Smooth muscle cell (in vitro differentiated cells): ENCODE measurements around the gene HNF1A. TPM values are rescaled to one million over a fixed set of nuclear protein-coding genes. Genes with fewer than 3 reads are reported as not detected.

Source experiments
- DNase-seq: peaks from one replicate; lab custom pipeline; 2025; ENCODE audit not compliant: unreplicated experiment; lab: John Stamatoyannopoulos, UW
- H2AFZ ChIP-seq: fragments of 200-600 bp; sonication (generic); 2 replicates; pipeline ENCODE4 v1.6.0; 2016; ENCODE audit warnings: antibody characterized with exemption, low read depth, mild to moderate bottlenecking
- H3F3A ChIP-seq: fragments of 200-600 bp; sonication (generic); 2 replicates; pipeline ENCODE4 v1.6.0; 2017; ENCODE audit warnings: antibody characterized with exemption, low read depth
- H3K27ac ChIP-seq: fragments of 200-600 bp; sonication (generic); 2 replicates; pipeline ENCODE4 v1.5.1; 2016; ENCODE audit warnings: low read depth, mild to moderate bottlenecking
- H3K27me3 ChIP-seq: fragments of 200-600 bp; sonication (generic); 2 replicates; pipeline ENCODE4 v1.6.1; 2016; ENCODE audit warnings: low read depth, mild to moderate bottlenecking
- H3K36me3 ChIP-seq: fragments of 200-600 bp; sonication (generic); 2 replicates; pipeline ENCODE4 v1.5.1; 2016; ENCODE audit warnings: low read depth
- H3K4me1 ChIP-seq: fragments of 200-600 bp; sonication (generic); 2 replicates; pipeline ENCODE4 v1.5.1; 2016; ENCODE audit warnings: low read depth
- H3K4me2 ChIP-seq: fragments of 200-600 bp; sonication (generic); 2 replicates; pipeline ENCODE4 v1.6.0; 2016; ENCODE audit warnings: mild to moderate bottlenecking
- H3K4me3 ChIP-seq: fragments of 200-600 bp; sonication (generic); 2 replicates; pipeline ENCODE4 v1.5.1; 2016; ENCODE audit warnings: mild to moderate bottlenecking
- H3K79me2 ChIP-seq: fragments of 200-600 bp; sonication (generic); 2 replicates; pipeline ENCODE4 v1.6.0; 2016; ENCODE audit warnings: low read depth, mild to moderate bottlenecking
- H3K9ac ChIP-seq: fragments of 200-600 bp; sonication (generic); 2 replicates; pipeline ENCODE4 v1.6.0; 2016; ENCODE audit warnings: low read depth
- H3K9me3 ChIP-seq: fragments of 200-600 bp; sonication (generic); replicated peaks from 2 replicates; pipeline ENCODE4 v1.5.1; 2016; ENCODE audit warnings: low read depth
- H4K20me1 ChIP-seq: fragments of 200-600 bp; sonication (generic); 2 replicates; pipeline ENCODE4 v1.6.0; 2016; ENCODE audit warnings: low read depth
- WGBS: methylation state at CpG from one replicate; pipeline ENCODE4 v1.1.7; 2016; ENCODE audit warnings: low lambda C conversion rate; 5-methylcytosine and 5-hydroxymethylcytosine counted together
- polyA plus RNA-seq: library from polyadenylated mRNA; unstranded; fragments of >200 nt; fragmentation: Nextera tagmentation; extraction: Ambion mirVana; gene quantifications from 2 replicates; pipeline ENCODE4 v1.2.1, GENCODE V29; 2016
- total RNA-seq: library from RNA; depleted of rRNA; stranded (reverse); fragments of >200 nt; gene quantifications from 2 replicates; pipeline ENCODE4 v1.2.3, GENCODE V29; 2014
- TF ChIP-seq, protein P1 (sequence below): fragments of 200-600 bp; sonication (generic); IDR thresholded peaks from 2 replicates; pipeline ENCODE4 v1.5.1; 2017; ENCODE audit warnings: borderline replicate concordance, mild to moderate bottlenecking, antibody characterized with exemption; ENCODE audit not compliant: insufficient read depth, poor library complexity, severe bottlenecking

The HNF1A gene
- total and polyA plus RNA-seq, 2 experiments from 2014 or later: 0.09 TPM; not detected in 1

DNA sequence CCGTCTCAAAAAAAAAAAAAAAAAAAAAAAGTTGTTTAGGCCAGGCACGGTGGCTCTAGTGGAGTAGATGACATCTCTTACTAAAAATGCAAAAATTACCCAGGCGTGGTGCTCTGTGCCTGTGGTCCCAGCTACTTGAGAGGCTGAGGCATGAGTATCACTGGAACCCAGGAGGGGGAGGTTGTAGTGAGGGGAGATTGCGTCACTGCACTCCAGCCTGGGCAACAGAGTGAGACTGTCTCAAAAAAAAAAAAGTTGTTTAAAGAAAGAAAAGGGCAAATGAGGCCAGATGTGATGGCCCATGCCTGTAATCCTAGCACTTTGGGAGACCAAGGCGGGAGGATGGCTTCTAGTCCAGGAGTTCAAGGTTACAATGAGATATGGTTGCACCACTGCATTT is 37.5 kb upstream of the HNF1A start:
- Histone ChIP-seq H3K4me2 (no peak overlapping the region), H3K27me3 (no peaks in the 10 kb centered on the region), H3K9ac (no peak overlapping the region), H2AFZ (no peak overlapping the region), H3K4me3 (no peak overlapping the region), H3K27ac (no peak overlapping the region), H4K20me1 (no peaks in the 10 kb centered on the region), H3K36me3 (no peaks in the 10 kb centered on the region), H3F3A (no peaks in the 10 kb centered on the region), H3K9me3 (no peaks in the 10 kb centered on the region), H3K79me2 (no peaks in the 10 kb centered on the region), H3K4me1 (no peaks in the 10 kb centered on the region)
- WGBS: 66% methylated on average over 5 of the region's 5 CpGs
- TF ChIP-seq, protein P1, sequence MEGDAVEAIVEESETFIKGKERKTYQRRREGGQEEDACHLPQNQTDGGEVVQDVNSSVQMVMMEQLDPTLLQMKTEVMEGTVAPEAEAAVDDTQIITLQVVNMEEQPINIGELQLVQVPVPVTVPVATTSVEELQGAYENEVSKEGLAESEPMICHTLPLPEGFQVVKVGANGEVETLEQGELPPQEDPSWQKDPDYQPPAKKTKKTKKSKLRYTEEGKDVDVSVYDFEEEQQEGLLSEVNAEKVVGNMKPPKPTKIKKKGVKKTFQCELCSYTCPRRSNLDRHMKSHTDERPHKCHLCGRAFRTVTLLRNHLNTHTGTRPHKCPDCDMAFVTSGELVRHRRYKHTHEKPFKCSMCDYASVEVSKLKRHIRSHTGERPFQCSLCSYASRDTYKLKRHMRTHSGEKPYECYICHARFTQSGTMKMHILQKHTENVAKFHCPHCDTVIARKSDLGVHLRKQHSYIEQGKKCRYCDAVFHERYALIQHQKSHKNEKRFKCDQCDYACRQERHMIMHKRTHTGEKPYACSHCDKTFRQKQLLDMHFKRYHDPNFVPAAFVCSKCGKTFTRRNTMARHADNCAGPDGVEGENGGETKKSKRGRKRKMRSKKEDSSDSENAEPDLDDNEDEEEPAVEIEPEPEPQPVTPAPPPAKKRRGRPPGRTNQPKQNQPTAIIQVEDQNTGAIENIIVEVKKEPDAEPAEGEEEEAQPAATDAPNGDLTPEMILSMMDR: no peak
- DNase-seq: no peak

- Histone ChIP-seq H3K36me3 (no peaks in the 10 kb centered on the region), H3K4me3 (no peak overlapping the region), H3K79me2 (no peaks in the 10 kb centered on the region), H3K4me2 (no peak overlapping the region), H3K27me3 (no peaks in the 10 kb centered on the region), H4K20me1 (no peaks in the 10 kb centered on the region), H3K27ac (no peak overlapping the region), H3K4me1 (no peaks in the 10 kb centered on the region), H2AFZ (no peak overlapping the region), H3K9ac (no peak overlapping the region), H3K9me3 (no peaks in the 10 kb centered on the region), H3F3A (no peaks in the 10 kb centered on the region)
- no peak for DNase-seq
- TF ChIP-seq, protein P1: no peak
- 93% methylated on average over 4 of the region's 4 CpGs for WGBS
Measured at GRCh38 chr12:120941412-120941811, 36.9 kb upstream of the HNF1A start.

DNA sequence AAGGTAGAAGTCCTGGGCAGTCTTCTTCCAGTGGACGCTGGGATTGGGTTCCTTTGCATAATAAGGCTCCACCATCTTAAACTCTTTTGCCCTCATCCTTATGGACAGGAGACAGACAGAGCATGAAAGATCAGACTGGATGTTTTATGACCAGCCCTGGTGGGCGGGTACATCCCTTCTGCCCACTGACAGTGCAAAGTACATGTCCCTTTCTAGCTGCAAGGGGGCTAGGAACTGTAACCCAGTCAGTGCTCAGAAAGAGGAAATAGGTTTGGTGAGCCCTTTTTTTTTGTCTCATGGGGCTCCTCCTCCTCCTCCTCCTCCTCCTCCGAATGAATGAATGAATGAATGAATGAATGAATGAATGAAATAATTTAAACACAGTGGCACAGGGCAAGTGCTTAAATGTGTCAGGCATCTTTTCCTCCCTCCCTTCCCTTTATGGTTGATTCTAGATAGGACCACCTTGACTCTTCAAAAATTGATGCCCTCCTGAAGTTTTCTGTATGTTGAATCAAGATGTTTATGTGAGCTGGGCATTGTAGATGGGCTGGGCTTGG is 36.4 kb upstream of the HNF1A start:
- TF ChIP-seq, protein P1: no peak
- H3K27ac ChIP-seq: no peak overlapping the region

GRCh38 chr12:120943482-120943881 is 34.9 kb upstream of the HNF1A start:
- H3K79me2 ChIP-seq: no peaks in the 10 kb centered on the region
- no peak overlapping the region for H3K4me3 ChIP-seq
- no peak overlapping the region for H3K4me2 ChIP-seq
- H3K9ac ChIP-seq: no peak overlapping the region
- H4K20me1 ChIP-seq: no peaks in the 10 kb centered on the region
- no peak overlapping the region for H3K27ac ChIP-seq
- WGBS: 96% methylated on average over 3 of the region's 3 CpGs
- H3K36me3 ChIP-seq: no peaks in the 10 kb centered on the region
- no peak for DNase-seq
- H3K9me3 ChIP-seq: no peaks in the 10 kb centered on the region
- H3F3A ChIP-seq: no peaks in the 10 kb centered on the region
- TF ChIP-seq, protein P1: no peak
- H3K4me1 ChIP-seq: no peaks in the 10 kb centered on the region
- no peaks in the 10 kb centered on the region for H3K27me3 ChIP-seq
- no peak overlapping the region for H2AFZ ChIP-seq

More for the DNA sequence above, 36.4 kb upstream of the HNF1A start:
- H4K20me1 ChIP-seq: no peaks in the 10 kb centered on the region
- H3K9ac ChIP-seq: no peak overlapping the region
- no peaks in the 10 kb centered on the region for H3K36me3 ChIP-seq
- H3F3A ChIP-seq: no peaks in the 10 kb centered on the region
- WGBS: 81% methylated on average over 3 of the region's 3 CpGs
- no peak for DNase-seq
- H3K9me3 ChIP-seq: no peaks in the 10 kb centered on the region
- H3K4me2 ChIP-seq: no peak overlapping the region
- H3K27me3 ChIP-seq: no peaks in the 10 kb centered on the region
- H2AFZ ChIP-seq: no peak overlapping the region
- no peaks in the 10 kb centered on the region for H3K4me1 ChIP-seq
- H3K4me3 ChIP-seq: no peak overlapping the region
- no peaks in the 10 kb centered on the region for H3K79me2 ChIP-seq
